ENCODE measurements around the gene PLD1. TPM values are rescaled to one million over a fixed set of nuclear protein-coding genes. Genes with fewer than 3 reads are reported as not detected.

The PLD1 gene
- total and polyA plus RNA-seq, 10 of the 15 experiments (the other 5 are each of a cell fraction or from before 2014, with no cell fraction given): 2.9 to 108 (median 3.6) TPM

- BruUV-seq (replicated peaks): no TSS peak
- no peak for TF ChIP-seq NFXL1 (IDR thresholded peaks at IDR 0.05; ENCODE audit: borderline replicate concordance)
- TF ChIP-seq YBX1 (IDR thresholded peaks at IDR 0.05): no peak
- no peak for TF ChIP-seq PRDM15 (CRISPR knock-in tag; IDR thresholded peaks at IDR 0.05)
- Histone ChIP-seq H3K9me3 (replicated peaks; ENCODE audit: control insufficient read depth, insufficient read depth, low read length) (no peaks in the 10 kb centered on the region; the same call in 2 of the 3 replicates), H3K4me1 (ENCODE audit: control insufficient read depth, insufficient read depth, low read length) (peaks cover 7% of the 10 kb centered on the region), H3K9ac (ENCODE audit: control insufficient read depth, insufficient read depth, low read length) (no peak overlapping the region), H3K4me2 (ENCODE audit: control insufficient read depth, insufficient read depth) (no peak overlapping the region), H3K27ac (ENCODE audit: control insufficient read depth, insufficient read depth) (no peak overlapping the region), H3K27me3 (replicated peaks in 1 of 2; ENCODE audit: control insufficient read depth in 2 of 2, insufficient read depth in 2 of 2, low read length in 1 of 2) (no peaks in the 10 kb centered on the region), H3K79me2 (ENCODE audit: control insufficient read depth, insufficient read depth, low read length) (no peaks in the 10 kb centered on the region), H3K36me3 (ENCODE audit: control insufficient read depth in 2 of 2, insufficient read depth in 2 of 2, low read length in 1 of 2) (no peaks in the 10 kb centered on the region; a peak in 1 of 4 replicates), H4K20me1 (ENCODE audit: control insufficient read depth, insufficient read depth) (no peaks in the 10 kb centered on the region), H3K4me3 (no peak overlapping the region), H2AFZ (ENCODE audit: control insufficient read depth, low read depth, low read length) (no peak overlapping the region)
- intact Hi-C loops (cut with micrococcal nuclease; ENCODE audit: unreplicated experiment): no loop called here
- POLR2A ChIA-PET: interaction anchor here (0.7 kb wide), 2 partner anchors 9 to 1073 kb away, joined by 5 to 6 read pairs; no protein-coding TSS in a partner anchor
- FAIRE-seq (no peak), ATAC-seq (no peak), DNase-seq (ENCODE audit: low read depth, low spot score) (no peak)
- CTCF ChIA-PET: interaction anchor here (0.9 to 4.4 kb wide), 5 partner anchors 10 to 180 kb away, joined by 3 to 26 read pairs (median 3); no protein-coding TSS in a partner anchor
- 56% methylated on average over 6 of the region's 6 CpGs for WGBS (ENCODE audit: insufficient coverage, insufficient replicate concordance, low lambda C conversion rate, missing lambda C conversion rate)
- RAD21 ChIA-PET (ENCODE audit: unreplicated experiment): interaction anchor here (1.0 to 1.3 kb wide), 2 partner anchors 40 to 119 kb away, joined by 3 to 5 read pairs; no protein-coding TSS in a partner anchor
- SMC1A ChIA-PET (ENCODE audit: uncharacterized antibody, unreplicated experiment): interaction anchor here (1.0 to 1.7 kb wide), 7 partner anchors 9 to 176 kb away, joined by 3 to 9 read pairs (median 3); no protein-coding TSS in a partner anchor
- in situ Hi-C loops (cut with MboI): no loop called here
Measured at GRCh38 chr3:171653701-171654100, 156.6 kb downstream of the PLD1 start.

Measured in GM12878 (cell line).